SK-N-SH (cell line): ENCODE results near the gene ATL2. TPM values are rescaled to one million over a fixed set of nuclear protein-coding genes. Genes with fewer than 3 reads are reported as not detected.

Source experiments
- CTCF ChIA-PET: fragments of 300-600, 350-600 bp; formaldehyde crosslinking; extraction: SDS; loops from one replicate; lab custom pipeline; 2021; lab: Yijun Ruan, JAX
- POLR2A ChIA-PET: fragments of 350-600 bp; sonication (Branson Sonifier 250); formaldehyde crosslinking; extraction: SDS; loops from one replicate; lab custom pipeline; 2020; ENCODE audit warnings: antibody characterized with exemption, inconsistent platforms; lab: Yijun Ruan, JAX
- DNase-seq: peaks from one replicate; pipeline ENCODE4 v3.0.0; 2012
- H2AFZ ChIP-seq: fragments of 200-600 bp; sonication (generic); 2 replicates; pipeline ENCODE4 v1.8.1; 2016; ENCODE audit warnings: antibody characterized with exemption, mild to moderate bottlenecking, low read depth
- H3F3A ChIP-seq: fragments of 200-600 bp; sonication (generic); replicated peaks from 2 replicates; pipeline ENCODE3; 2016; ENCODE audit warnings: antibody characterized with exemption, mild to moderate bottlenecking; ENCODE audit not compliant: insufficient read depth
- H3K27ac ChIP-seq, 2 experiments: fragments of 200-500 bp in 1 of 2; fragments of 200-600 bp in 1 of 2; sonication (Bioruptor generic) in 1 of 2; sonication (generic), shearing (Covaris generic) in 1 of 2; 2 replicates each; pipeline versions ENCODE4 v1.5.1 to v1.6.1; 2014 to 2016; ENCODE audit warnings: low read depth in 2 of 2, inconsistent platforms in 1 of 2, low read length in 1 of 2, mild to moderate bottlenecking in 1 of 2, mixed read lengths in 1 of 2
- H3K27me3 ChIP-seq: fragments of 200-600 bp; sonication (generic), shearing (Covaris generic); 2 replicates; pipeline ENCODE4 v1.6.1; 2016; ENCODE audit warnings: mixed run types; ENCODE audit not compliant: insufficient read depth
- H3K36me3 ChIP-seq, 2 experiments: fragments of 200-500 bp in 1 of 2; fragments of 200-600 bp in 1 of 2; sonication (Bioruptor generic) in 1 of 2; sonication (generic) in 1 of 2; replicated peaks in 1 of 2; 2 replicates each; pipeline versions ENCODE3 to v1.5.1; 2014 to 2016; ENCODE audit warnings: low read length in 1 of 2, mild to moderate bottlenecking in 1 of 2; ENCODE audit not compliant: insufficient read depth in 2 of 2, control insufficient read depth in 1 of 2
- H3K4me1 ChIP-seq, 2 experiments: fragments of 200-500 bp in 1 of 2; fragments of 200-600 bp in 1 of 2; sonication (Bioruptor generic) in 1 of 2; sonication (generic), shearing (Covaris generic) in 1 of 2; 2 replicates each; pipeline versions ENCODE4 v1.5.1 to v1.6.1; 2014 to 2016; ENCODE audit warnings: low read depth in 1 of 2, low read length in 1 of 2, mixed run types in 1 of 2; ENCODE audit not compliant: insufficient read depth in 2 of 2, control insufficient read depth in 1 of 2
- H3K4me2 ChIP-seq: fragments of 200-600 bp; sonication (generic), shearing (Covaris generic); 2 replicates; pipeline ENCODE4 v1.6.1; 2017; ENCODE audit warnings: mixed run types
- H3K4me3 ChIP-seq, 2 experiments: fragments of 200-500 bp in 1 of 2; fragments of 200-600 bp in 1 of 2; sonication (Bioruptor generic) in 1 of 2; sonication (generic), shearing (Covaris generic) in 1 of 2; 2 replicates each; pipeline versions ENCODE4 v1.5.1 to v1.8.1; 2014 to 2016; ENCODE audit warnings: low read depth in 2 of 2, inconsistent platforms in 1 of 2, low read length in 1 of 2, mild to moderate bottlenecking in 1 of 2, mixed read lengths in 1 of 2, moderate library complexity in 1 of 2
- H3K79me2 ChIP-seq: fragments of 200-600 bp; sonication (generic); 2 replicates; pipeline ENCODE4 v1.8.1; 2017; ENCODE audit warnings: mild to moderate bottlenecking; ENCODE audit not compliant: insufficient read depth
- H3K9ac ChIP-seq: fragments of 200-600 bp; sonication (generic); 2 replicates; pipeline ENCODE4 v1.6.1; 2017; ENCODE audit warnings: mixed run types
- H3K9me2 ChIP-seq: fragments of 200-600 bp; sonication (generic); 2 replicates; pipeline ENCODE4 v1.6.1; 2017; ENCODE audit warnings: mixed run types
- H3K9me3 ChIP-seq: fragments of 200-600 bp; sonication (generic); 2 replicates; pipeline ENCODE4 v1.6.1; 2017; ENCODE audit warnings: mixed run types, mild to moderate bottlenecking, moderate library complexity
- H4K20me1 ChIP-seq: fragments of 200-600 bp; sonication (generic); 2 replicates; pipeline ENCODE4 v1.6.1; 2017; ENCODE audit warnings: mild to moderate bottlenecking, mixed run types; ENCODE audit not compliant: insufficient read depth
- ELF1 ChIP-seq: IDR thresholded peaks from 2 replicates; pipeline ENCODE4 v1.4.0; 2012
- EP300 ChIP-seq, 2 experiments: IDR thresholded peaks; 2 replicates each; pipeline versions ENCODE4 v1.4.0 to v1.6.1; 2012; ENCODE audit warnings: borderline replicate concordance in 1 of 2, low read depth in 1 of 2, low read length in 1 of 2
- EZH2phosphoT487 ChIP-seq: fragments of 200-600 bp; sonication (generic); IDR thresholded peaks from 2 replicates; pipeline ENCODE4 v1.6.1; 2017; ENCODE audit warnings: low read depth, mixed run types, mild to moderate bottlenecking, antibody characterized with exemption, moderate library complexity, borderline replicate concordance
- FOSL2 ChIP-seq: IDR thresholded peaks from 2 replicates; pipeline ENCODE4 v1.4.0; 2012; ENCODE audit warnings: low read depth, mild to moderate bottlenecking, moderate library complexity, borderline replicate concordance
- FOXJ3 ChIP-seq: sonication (generic); formaldehyde crosslinking; IDR thresholded peaks from 2 replicates; pipeline ENCODE4 v1.5.1; 2020; ENCODE audit warnings: mild to moderate bottlenecking, missing genetic modification reagents
- GATA2 ChIP-seq: sonication (generic); formaldehyde crosslinking; IDR thresholded peaks from 2 replicates; pipeline ENCODE4 v1.5.0; 2020; ENCODE audit warnings: mild to moderate bottlenecking, missing genetic modification reagents
- NFIC ChIP-seq: IDR thresholded peaks from 2 replicates; pipeline ENCODE4 v1.4.0; 2012; ENCODE audit warnings: borderline replicate concordance
- NRF1 ChIP-seq: IDR thresholded peaks from 2 replicates; pipeline ENCODE4 v1.6.1; 2012; ENCODE audit warnings: low read depth, mild to moderate bottlenecking, low read length
- POLR2AphosphoS5 ChIP-seq: IDR thresholded peaks from 2 replicates; pipeline ENCODE4 v1.6.1; 2012; ENCODE audit warnings: low read depth, low read length
- RXRA ChIP-seq: IDR thresholded peaks from 2 replicates; pipeline ENCODE4 v1.4.0; 2012; ENCODE audit warnings: low read depth, mild to moderate bottlenecking, borderline replicate concordance
- TCF12 ChIP-seq: IDR thresholded peaks from 2 replicates; pipeline ENCODE4 v1.4.0; 2012
- YY1 ChIP-seq: IDR thresholded peaks from 2 replicates; pipeline ENCODE4 v1.4.0; 2012; ENCODE audit warnings: low read depth, mild to moderate bottlenecking
- WGBS: methylation state at CpG from one replicate; pipeline ENCODE4 v1.1.6; 2017; ENCODE audit warnings: low lambda C conversion rate; 5-methylcytosine and 5-hydroxymethylcytosine counted together
- polyA plus RNA-seq, 3 experiments: library from polyadenylated mRNA; depleted of rRNA; stranded (reverse); fragments of >200 nt; gene quantifications; 2 replicates each; pipeline ENCODE4 v1.2.3, GENCODE V29; 2012
- TF ChIP-seq, protein P1 (sequence below): fragments of 150-350 bp; IDR thresholded peaks from 2 replicates; pipeline ENCODE4 v1.6.1; 2016; ENCODE audit warnings: mild to moderate bottlenecking, low read depth, low read length
- TF ChIP-seq, protein P2 (sequence below): IDR thresholded peaks from 2 replicates; pipeline ENCODE4 v1.4.0; 2012; ENCODE audit warnings: low read depth
- TF ChIP-seq, protein P3 (sequence below): fragments of 200-600 bp; sonication (generic); IDR thresholded peaks from 2 replicates; pipeline ENCODE4 v1.6.1; 2017; ENCODE audit warnings: antibody characterized with exemption, mild to moderate bottlenecking, moderate library complexity

The ATL2 gene
- polyA plus RNA-seq, 1 of the 3 experiments (the other 2 are of a cell fraction), result 55.8 TPM

DNA sequence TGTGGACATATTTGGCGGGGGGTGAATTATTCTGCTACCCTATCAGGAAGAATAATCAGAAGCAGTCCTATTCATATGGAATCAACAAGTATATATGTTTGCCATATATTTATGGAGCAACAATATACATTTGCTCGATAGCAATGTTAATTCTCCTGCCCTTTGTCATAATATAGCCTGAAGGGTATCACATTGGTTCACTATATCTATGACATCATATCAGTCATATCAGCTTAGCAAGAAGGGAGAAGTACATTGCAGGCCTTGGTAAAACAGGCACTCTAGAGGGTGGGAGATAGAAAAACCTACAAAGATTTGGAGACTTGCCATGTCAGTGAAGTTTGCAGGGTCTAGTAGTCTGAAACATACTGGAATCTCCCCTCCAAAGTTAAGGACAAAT lies 128.4 kb downstream of the ATL2 start:
- Histone ChIP-seq H3F3A (no peaks in the 10 kb centered on the region), H3K4me1 (peaks cover 0 to 17% of the 10 kb centered on the region in 2 experiments; a peak in 2 of 4 replicates), H3K9me3 (no peaks in the 10 kb centered on the region), H3K9ac (no peak overlapping the region), H3K36me3 (no peaks in the 10 kb centered on the region), H2AFZ (no peak overlapping the region), H3K4me3 (no peak overlapping the region), H3K79me2 (no peaks in the 10 kb centered on the region), H3K9me2 (no peaks in the 10 kb centered on the region), H4K20me1 (no peaks in the 10 kb centered on the region), H3K27me3 (no peaks in the 10 kb centered on the region), H3K27ac (no peak overlapping the region), H3K4me2 (no peak overlapping the region)
- WGBS, result 54% methylated on average over 2 of the region's 2 CpGs
- CTCF ChIA-PET, result interaction anchor here (1.0 to 2.1 kb wide), 5 partner anchors 21 to 352 kb away, joined by 3 to 7 read pairs (median 4); partner anchors contain the start of gene CYP1B1
- DNase-seq, result peak; percentile 27
- TF ChIP-seq GATA2 (CRISPR knock-in tag) (peak; percentile 54), ELF1 (no peak), EZH2phosphoT487 (no peak), EP300 (IDR thresholded peaks at IDR 0.05; ENCODE audit: borderline replicate concordance in 1 of 2, low read depth in 1 of 2, low read length in 1 of 2) (peak in 1 of 2 experiments; percentile 25; a peak in 1 of 4 replicates)
- POLR2A ChIA-PET, result no interaction called here

DNA sequence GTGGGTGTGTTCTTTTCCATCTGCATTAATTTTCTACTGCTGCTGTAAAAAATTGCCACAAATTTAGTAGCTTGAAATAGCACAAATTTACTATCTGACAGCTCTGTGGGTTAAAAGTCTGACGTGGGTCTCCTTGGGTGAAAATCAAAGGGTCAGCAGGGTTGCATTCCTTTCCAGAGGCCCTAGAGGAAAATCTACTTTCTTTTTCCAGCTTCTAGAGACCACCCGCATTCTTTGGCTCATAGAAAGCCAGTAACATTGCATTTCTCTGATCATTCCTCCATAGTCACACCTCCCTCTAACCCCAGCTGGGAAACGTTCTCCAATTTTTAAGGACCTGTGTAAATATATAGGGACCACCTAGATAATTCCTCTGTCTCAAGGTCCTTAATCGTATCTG lies 128.8 kb downstream of the ATL2 start:
- no peak for DNase-seq
- no peaks in the 10 kb centered on the region for H3K36me3 ChIP-seq
- H3K27me3 ChIP-seq, result no peaks in the 10 kb centered on the region
- H3K4me3 ChIP-seq, result no peak overlapping the region
- H3K4me1 ChIP-seq, result peaks cover 0 to 17% of the 10 kb centered on the region in 2 experiments; a peak in 2 of 4 replicates
- no peaks in the 10 kb centered on the region for H3F3A ChIP-seq
- no peaks in the 10 kb centered on the region for H4K20me1 ChIP-seq
- TF ChIP-seq RXRA, result no peak
- no peak for TF ChIP-seq NFIC
- TF ChIP-seq, protein P1, sequence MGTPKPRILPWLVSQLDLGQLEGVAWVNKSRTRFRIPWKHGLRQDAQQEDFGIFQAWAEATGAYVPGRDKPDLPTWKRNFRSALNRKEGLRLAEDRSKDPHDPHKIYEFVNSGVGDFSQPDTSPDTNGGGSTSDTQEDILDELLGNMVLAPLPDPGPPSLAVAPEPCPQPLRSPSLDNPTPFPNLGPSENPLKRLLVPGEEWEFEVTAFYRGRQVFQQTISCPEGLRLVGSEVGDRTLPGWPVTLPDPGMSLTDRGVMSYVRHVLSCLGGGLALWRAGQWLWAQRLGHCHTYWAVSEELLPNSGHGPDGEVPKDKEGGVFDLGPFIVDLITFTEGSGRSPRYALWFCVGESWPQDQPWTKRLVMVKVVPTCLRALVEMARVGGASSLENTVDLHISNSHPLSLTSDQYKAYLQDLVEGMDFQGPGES, result no peak
- TF ChIP-seq TCF12, result no peak
- TF ChIP-seq POLR2AphosphoS5, result no peak
- TF ChIP-seq YY1, result no peak
- TF ChIP-seq FOSL2, result no peak
- TF ChIP-seq, protein P2, sequence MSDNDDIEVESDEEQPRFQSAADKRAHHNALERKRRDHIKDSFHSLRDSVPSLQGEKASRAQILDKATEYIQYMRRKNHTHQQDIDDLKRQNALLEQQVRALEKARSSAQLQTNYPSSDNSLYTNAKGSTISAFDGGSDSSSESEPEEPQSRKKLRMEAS, result no peak
- TF ChIP-seq ELF1, result no peak
- TF ChIP-seq, protein P3, sequence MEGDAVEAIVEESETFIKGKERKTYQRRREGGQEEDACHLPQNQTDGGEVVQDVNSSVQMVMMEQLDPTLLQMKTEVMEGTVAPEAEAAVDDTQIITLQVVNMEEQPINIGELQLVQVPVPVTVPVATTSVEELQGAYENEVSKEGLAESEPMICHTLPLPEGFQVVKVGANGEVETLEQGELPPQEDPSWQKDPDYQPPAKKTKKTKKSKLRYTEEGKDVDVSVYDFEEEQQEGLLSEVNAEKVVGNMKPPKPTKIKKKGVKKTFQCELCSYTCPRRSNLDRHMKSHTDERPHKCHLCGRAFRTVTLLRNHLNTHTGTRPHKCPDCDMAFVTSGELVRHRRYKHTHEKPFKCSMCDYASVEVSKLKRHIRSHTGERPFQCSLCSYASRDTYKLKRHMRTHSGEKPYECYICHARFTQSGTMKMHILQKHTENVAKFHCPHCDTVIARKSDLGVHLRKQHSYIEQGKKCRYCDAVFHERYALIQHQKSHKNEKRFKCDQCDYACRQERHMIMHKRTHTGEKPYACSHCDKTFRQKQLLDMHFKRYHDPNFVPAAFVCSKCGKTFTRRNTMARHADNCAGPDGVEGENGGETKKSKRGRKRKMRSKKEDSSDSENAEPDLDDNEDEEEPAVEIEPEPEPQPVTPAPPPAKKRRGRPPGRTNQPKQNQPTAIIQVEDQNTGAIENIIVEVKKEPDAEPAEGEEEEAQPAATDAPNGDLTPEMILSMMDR, result no peak
- TF ChIP-seq FOXJ3, result no peak
- TF ChIP-seq NRF1, result no peak
- TF ChIP-seq EP300 (IDR thresholded peaks at IDR 0.05; ENCODE audit: borderline replicate concordance in 1 of 2, low read depth in 1 of 2, low read length in 1 of 2), result no peak
- TF ChIP-seq, all 33 proteins: peak for 0
- no peak overlapping the region for H3K27ac ChIP-seq
- H3K79me2 ChIP-seq, result no peaks in the 10 kb centered on the region
- H3K9ac ChIP-seq, result no peak overlapping the region
- ChIA-PET CTCF (interaction anchor here (1.0 to 2.1 kb wide), 5 partner anchors 10 to 351 kb away, joined by 3 to 7 read pairs (median 3); no protein-coding TSS in a partner anchor), POLR2A (no interaction called here)
- H3K9me2 ChIP-seq, result no peaks in the 10 kb centered on the region
- no peak overlapping the region for H2AFZ ChIP-seq
- no peak overlapping the region for H3K4me2 ChIP-seq
- H3K9me3 ChIP-seq, result no peaks in the 10 kb centered on the region
- WGBS, result 70% methylated on average over 4 of the region's 4 CpGs
